NT2/D1 (cell line): ENCODE results near the gene DLL3.

Experiments
- SUZ12 ChIP-seq: IDR thresholded peaks from 2 replicates; pipeline ENCODE4 v1.6.1; 2011; ENCODE audit not compliant: insufficient read length, insufficient read depth; ENCODE audit errors: extremely low read depth
- YY1 ChIP-seq: IDR thresholded peaks from 2 replicates; pipeline ENCODE4 v1.6.1; 2011; ENCODE audit not compliant: insufficient read length, insufficient read depth
- ZNF274 ChIP-seq: IDR thresholded peaks from 2 replicates; pipeline ENCODE4 v1.6.1; 2011; ENCODE audit warnings: mild to moderate bottlenecking, low read depth, low read length

- TF ChIP-seq ZNF274 (no peak), YY1 (no peak), SUZ12 (no peak)
These were observed 33.1 kb downstream of the DLL3 start for GRCh38 chr19:39531834-39532232.
